GM18507 (cell line): ENCODE measurements around the gene TDRD10.
"Not testable (repeated sequence)": the region's sequence is repeated elsewhere in the genome, so short reads cannot be mapped to it uniquely, and the experiment has no call there.

Experiments used
- DNase-seq: peaks from one replicate; pipeline ENCODE4 v3.0.0; 2011; ENCODE audit warnings: low read depth; ENCODE audit not compliant: insufficient read length; ENCODE audit errors: extremely low spot score
- FAIRE-seq: peaks from 2 replicates; lab custom pipeline; 2011; peaks lifted over from hg19 to GRCh38; lab: Jason Lieb, UNC

TDRD10 gene

DNA sequence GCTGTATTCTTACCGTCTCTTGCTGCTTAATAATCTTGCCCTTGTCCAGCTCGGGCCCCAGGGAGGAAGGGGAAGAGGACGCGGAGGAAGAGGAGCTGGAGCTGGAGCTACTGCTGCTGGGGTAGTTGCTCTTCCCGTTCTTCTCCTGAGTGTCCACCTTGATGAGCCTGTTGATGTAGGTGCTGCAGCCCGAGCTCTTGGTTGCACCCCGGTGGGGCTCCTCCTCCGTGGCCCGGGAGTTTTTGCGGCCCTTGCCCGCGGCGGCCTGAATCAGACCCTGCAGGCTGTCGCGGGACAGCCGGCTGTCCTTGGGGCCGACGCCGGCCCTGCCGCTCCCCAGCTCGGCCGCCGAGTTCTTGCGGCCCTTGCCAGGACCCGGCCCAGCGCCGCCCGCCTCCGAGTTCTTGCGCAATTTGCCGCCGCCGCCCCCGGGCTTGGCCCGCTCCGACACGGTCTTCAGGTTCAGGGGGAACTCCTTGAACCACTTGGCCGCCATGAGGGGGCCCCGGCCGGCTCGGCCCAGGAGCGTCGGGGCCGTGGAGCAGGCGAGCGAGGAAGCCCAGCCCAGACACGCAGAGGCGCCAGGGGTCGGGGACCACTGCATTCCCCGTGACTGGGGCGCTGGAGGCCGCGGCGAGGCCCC lies 475 bp upstream of the TDRD10 start:
- FAIRE-seq (no peak), DNase-seq (no peak)

GRCh38 chr1:154502744-154503115 lies 711 bp downstream of the TDRD10 start:
- FAIRE-seq, result no peak
- no peak for DNase-seq

GRCh38 chr1:154503898-154504297 lies 1.9 kb downstream of the TDRD10 start:
- FAIRE-seq, result no peak
- DNase-seq, result no peak

DNA sequence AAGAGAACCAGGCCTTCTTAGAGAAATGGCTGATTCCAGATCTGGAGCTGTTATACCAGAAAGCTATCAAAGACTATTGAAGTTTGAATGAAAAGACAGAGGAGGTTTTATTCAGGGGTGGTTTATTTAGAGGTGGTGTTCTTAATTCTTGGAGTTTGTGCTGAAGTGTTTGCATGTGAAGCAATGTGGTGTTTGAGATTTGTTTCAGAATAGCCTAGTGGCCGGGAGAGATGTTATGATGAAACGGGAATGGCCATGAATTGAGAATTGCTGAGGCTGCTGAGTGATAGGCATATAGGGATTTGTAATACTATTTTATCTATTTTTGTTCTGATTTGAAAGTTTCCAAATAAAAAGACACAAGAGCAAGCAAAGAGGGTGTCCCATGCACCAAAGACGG lies 10.7 kb downstream of the TDRD10 start:
- DNase-seq, result no peak
- FAIRE-seq, result no peak

- FAIRE-seq, result no peak
- DNase-seq, result no peak
Observed at GRCh38 chr1:154514066-154514553, 12.1 kb downstream of the TDRD10 start.

- DNase-seq (no peak), FAIRE-seq (no peak)
Observed at GRCh38 chr1:154517661-154518060, 15.6 kb downstream of the TDRD10 start.

DNA sequence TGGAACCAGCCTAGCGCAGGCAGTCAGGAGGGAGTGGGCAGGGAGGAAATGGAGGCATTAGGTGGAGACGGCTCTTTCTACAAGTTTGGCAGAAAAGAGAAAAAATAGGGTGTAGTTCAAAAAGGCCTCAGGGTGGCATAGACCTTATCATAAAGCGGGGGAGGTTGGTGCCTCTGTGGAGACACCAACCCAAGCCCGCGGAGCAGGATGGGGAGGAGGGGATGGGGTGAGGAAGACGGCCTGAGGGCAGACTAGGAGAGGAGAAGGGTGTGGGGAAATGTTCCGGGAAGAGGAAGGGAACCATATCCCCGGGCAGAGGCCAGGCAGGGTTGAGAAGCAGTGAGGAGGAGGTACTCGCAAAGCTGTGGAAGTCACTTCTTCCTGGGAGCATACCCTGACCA lies 17.6 kb downstream of the TDRD10 start:
- DNase-seq (no peak), FAIRE-seq (no peak)

DNA sequence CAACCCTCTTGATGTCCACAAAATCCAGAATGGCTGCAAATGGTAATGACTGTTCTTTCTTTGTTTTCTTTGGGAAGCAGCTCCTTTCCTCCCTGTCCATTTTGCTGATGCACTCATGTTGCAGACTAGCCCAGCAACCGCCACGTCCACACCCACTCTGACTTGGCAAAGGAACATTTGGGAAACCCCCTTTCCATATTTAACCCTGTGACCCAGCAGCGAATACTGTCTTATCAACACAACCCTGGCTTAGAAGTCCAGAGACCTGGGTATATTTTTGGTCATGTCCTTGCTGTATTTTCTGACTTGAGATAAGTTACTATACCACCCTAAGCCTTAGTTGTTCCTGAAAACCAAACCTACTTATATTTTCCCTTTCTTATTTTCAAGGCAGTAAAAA lies 18.3 kb downstream of the TDRD10 start:
- FAIRE-seq, result no peak
- DNase-seq, result no peak

DNA sequence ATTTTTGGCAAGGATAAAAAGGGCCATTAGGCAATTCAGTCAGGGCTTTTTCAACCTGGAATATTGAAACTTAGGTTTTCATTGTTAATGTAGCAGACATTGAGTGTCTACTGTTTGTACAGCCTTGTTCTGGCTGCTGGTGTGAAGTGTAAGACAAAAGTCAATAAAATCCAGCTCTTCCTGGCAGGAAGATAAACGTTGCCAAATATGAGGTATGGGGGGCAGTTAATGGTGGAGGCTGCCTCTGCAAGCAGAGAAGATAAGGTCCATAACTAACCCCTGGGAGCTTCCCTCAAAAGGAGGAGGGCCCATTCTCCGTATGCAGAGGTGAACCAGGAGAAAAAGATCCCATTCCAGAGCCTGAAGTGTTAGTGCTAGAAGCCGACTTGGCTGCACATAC lies 19.7 kb downstream of the TDRD10 start:
- DNase-seq, result no peak
- FAIRE-seq, result no peak

DNA sequence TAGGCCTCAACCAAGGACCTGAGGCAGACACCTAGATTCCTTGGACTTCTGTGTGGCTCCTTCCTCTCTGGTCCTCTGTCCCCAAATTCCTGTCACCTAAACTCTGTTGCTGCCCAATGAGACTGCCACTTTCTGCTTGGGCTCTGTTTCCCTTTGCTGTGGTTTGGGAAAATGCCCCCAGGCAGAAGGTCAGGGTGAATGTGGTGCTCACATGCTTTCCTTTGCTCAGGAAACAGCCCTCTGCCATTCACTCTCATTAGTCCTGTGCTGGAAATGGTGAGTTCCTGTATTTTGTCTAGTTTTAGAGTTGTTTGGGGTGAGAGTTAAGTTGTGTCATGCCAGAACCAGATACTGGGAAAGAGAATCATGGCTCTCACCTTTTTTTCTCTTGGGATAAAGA lies 22.9 kb downstream of the TDRD10 start:
- FAIRE-seq (no peak), DNase-seq (no peak)

DNA sequence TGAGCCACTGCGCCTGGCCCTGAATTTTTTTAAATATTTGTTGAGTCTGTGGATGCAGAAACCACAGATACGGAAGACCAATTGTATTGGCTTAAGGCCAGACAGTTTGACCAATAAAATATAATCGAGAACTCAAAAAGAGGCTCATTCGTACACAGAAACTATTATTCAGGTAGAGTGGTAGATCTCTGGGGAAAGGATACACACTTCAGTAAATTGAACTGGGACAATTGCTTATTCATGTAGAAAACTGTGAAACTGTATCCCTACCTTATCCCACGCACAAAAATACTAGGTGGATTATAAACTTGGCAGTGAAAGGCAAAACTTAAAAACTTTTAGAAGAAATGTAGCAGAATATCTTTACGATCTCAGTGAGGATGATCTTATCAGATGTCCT lies 25.2 kb downstream of the TDRD10 start:
- DNase-seq, result no peak
- no peak for FAIRE-seq

DNA sequence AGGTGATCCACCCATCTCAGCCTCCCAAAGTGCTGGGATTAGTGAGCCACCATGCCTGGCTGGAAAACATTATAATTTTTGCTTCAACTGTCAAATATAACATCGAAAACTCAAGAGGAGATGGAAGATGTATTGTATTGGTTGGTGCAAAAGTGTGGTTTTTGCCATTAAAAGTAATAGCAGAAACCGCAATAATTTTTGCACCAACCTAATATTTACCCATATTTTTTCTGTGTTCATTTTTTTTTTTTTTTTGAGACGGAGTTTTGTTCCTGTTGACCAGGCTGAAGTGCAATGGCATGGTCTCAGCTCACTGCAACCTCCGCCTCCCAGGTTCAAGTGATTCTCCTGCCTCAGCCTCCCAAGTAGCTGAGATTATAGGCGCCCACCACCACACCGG lies 27.3 kb downstream of the TDRD10 start:
- DNase-seq (no peak), FAIRE-seq (no peak)

DNA sequence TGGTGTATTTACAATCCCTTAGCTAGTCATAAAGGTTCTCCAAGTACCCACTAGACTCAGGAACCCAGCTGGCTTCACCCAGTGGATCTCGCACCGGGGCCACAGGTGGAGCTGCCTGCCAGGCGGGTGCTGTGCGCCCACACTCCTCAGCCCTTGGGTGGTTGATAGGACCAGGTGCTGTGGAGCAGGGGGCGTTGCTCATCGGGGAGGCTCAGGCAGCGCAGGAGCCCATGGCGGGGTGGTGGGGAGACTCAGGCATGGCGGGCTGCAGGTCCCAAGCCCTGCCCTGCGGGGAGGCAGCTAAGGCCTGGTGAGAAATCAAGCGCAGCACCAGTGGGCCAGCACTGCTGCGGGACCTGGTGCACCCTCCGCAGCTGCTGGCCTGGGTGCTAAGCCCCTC lies 29.9 kb downstream of the TDRD10 start:
- DNase-seq, FAIRE-seq: not testable (repeated sequence)

DNA sequence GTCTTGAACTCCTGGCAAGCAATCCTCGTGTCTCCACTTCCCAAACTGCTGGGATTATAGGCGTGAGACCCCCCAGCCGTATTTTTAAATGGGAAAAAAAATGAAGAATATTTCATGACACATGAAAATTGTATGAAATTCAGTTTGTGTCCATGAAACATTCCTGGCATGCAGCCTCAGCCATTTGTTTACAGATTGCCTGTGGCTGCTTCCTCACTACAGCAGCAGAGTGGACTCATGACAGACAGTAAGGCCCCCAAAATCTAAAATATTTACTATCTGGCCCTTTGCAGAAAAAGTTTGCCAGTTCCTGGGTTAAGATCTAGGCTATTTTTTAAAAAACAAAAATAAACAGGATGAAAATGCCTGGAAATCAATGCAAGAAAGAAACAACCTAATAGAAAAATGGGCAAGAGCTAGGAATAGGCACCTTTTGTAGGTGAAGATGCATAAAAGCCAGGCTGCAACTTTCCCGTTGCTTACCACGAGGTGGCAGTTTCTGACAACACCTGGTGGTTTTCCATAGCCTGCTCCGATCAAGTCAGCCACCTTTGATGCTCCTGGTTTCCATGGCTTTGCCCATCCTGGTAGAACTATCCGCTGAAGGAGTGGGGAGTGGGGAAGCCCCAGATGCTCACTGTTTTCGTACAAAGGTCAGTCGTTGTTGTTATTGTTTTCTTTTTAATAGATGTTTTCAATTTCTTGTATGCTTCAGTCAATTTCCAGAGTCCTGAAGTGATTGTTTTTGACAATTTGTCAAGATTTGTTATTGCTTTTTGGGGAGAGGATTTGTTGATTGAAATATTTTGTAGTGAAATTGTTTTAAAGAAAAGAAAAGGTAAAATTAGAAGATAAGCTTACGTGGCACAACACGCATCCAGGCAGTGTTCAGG lies 32.2 kb downstream of the TDRD10 start:
- no peak for DNase-seq
- peak; percentile 42 for FAIRE-seq

- FAIRE-seq, result no peak
Observed at GRCh38 chr1:154536570-154536969, 34.6 kb downstream of the TDRD10 start.

DNA sequence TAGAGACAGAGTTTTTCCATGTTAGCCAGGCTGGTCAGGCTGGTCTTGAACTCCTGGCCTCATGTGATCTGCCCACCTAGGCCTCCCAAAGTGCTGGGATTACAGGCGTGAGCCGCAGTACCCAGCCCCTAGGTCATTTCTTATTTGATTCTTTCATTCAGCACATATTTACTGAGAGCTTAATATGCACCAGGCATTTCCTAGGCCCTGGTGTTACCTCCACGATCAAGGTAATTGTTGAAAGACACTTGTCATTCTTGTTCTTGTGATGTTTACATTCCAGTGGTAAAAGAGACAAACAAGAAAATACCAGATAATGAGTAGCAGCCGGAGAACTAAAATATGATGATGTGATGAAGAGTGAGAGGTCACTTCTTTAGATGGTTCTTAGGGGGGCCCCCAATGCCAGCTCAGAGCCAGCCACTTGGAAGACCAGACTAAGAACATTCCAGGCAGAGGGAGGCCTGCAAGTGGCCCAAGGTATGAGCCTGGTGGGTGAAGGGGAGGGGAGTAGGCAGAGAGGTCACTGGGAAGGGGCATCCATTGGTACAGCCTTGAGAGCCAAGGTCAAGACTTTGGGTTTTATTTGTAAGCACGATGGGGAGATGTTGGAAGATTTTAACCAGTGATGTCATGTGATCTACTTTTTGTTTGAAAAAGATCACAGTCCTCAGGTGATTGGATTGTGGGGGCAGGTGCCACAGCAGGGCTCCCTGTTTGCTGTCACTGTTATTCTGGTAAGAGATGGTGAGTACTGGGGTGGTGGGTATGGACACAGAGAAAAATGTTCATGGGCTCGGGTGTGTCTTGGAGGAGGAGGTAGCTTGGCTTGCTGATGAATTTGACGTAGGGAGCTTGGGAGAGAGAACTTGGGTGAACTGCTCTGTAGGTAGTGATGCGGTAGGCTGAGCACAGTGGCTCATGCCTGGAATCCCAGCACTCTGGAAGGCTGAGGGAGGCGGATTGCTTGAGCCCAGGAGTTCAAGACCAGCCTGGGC lies 37.8 kb downstream of the TDRD10 start:
- no peak for FAIRE-seq
- DNase-seq, result no peak

More at GRCh38 chr1:154536570-154536969, 34.6 kb downstream of the TDRD10 start:
- no peak for DNase-seq

DNA sequence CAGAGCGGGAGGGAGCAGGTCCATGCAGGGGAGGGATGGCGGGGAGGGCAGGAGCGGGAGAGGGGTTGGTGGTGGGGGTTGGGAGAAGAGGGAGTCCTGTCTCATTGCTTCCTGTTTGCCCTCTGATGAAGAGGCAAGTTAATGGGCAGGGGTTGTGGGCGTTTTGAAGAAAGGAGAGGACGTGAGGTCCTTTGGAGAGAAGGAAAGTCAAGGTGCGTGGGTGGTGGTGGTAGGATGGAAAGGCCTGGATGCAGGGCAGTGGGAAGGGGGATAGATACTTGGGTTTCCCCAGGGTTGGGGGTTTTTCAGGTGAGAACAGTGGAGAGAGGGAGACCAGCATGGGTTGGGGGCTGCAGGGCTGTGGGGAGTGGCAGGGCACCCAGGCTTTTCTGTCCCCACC lies 39.2 kb downstream of the TDRD10 start:
- FAIRE-seq (no peak), DNase-seq (no peak)

GRCh38 chr1:154546264-154547063 lies 44.4 kb downstream of the TDRD10 start:
- FAIRE-seq (peak; percentile 59), DNase-seq (peak; percentile 59)
